HCT116 (cell line): Measurements from ENCODE around the gene CFAP46. TPM values are rescaled to one million over a fixed set of nuclear protein-coding genes. Genes with fewer than 3 reads are reported as not detected.

ENCODE experiments used
- ATAC-seq: fragments of 200-7000 bp; cut with Tn5 transposase; 2 replicates; pipeline ENCODE4 v1.9.1; 2020; ENCODE audit warnings: mild to moderate bottlenecking, moderate library complexity
- BruUV-seq: library from RNA; stranded (reverse); fragments of 400-500 nt; replicated peaks from 2 replicates; lab custom pipeline; 2021; lab: Mats Ljungman, UMichigan
- CTCF ChIA-PET: fragments of 300-600 bp; sonication (Branson Sonifier 250); formaldehyde crosslinking; loops from one replicate; lab custom pipeline; 2021; ENCODE audit warnings: antibody characterized with exemption; lab: Charles Lee
- POLR2A ChIA-PET: fragments of 300-600, 350-600 bp; sonication (Branson Sonifier 250); formaldehyde crosslinking; loops from one replicate; lab custom pipeline; 2021; ENCODE audit warnings: antibody characterized with exemption; lab: Charles Lee
- RAD21 ChIA-PET, 2 experiments: fragments of 300-600 bp; sonication (Branson Sonifier 250); formaldehyde crosslinking; loops; one replicate each; lab custom pipeline; 2023; ENCODE audit warnings: low total read pairs in 2 of 2; ENCODE audit not compliant: uncharacterized antibody in 2 of 2, unreplicated experiment in 2 of 2, low non-redundant PET in 1 of 2; lab: Charles Lee
- DNase-seq: peaks from one replicate; pipeline ENCODE4 v3.0.0-alpha.2; 2010; ENCODE audit warnings: low read depth, low spot score
- H2AFZ ChIP-seq: fragments of 200-600 bp; shearing (Covaris generic), sonication (generic); 2 replicates; pipeline ENCODE4 v1.6.1; 2017; ENCODE audit warnings: low read depth, mixed run types, mixed read lengths, antibody characterized with exemption, low read length; ENCODE audit not compliant: poor library complexity, severe bottlenecking
- H3K27ac ChIP-seq: 2 replicates; pipeline ENCODE4 v1.5.1; 2012; ENCODE audit warnings: low read depth, low read length
- H3K27me3 ChIP-seq: fragments of 200-600 bp; sonication (generic); 2 replicates; pipeline ENCODE4 v1.6.1; 2016; ENCODE audit warnings: mixed run types, low read length, mixed read lengths; ENCODE audit not compliant: insufficient read depth
- H3K36me3 ChIP-seq, 2 experiments: fragments of 200-500 bp in 1 of 2; fragments of 200-600 bp in 1 of 2; sonication (Bioruptor generic) in 1 of 2; sonication (generic) in 1 of 2; 2 replicates each; pipeline versions ENCODE4 v1.5.1 to v1.6.1; 2014 to 2016; ENCODE audit warnings: low read length in 2 of 2, inconsistent platforms in 1 of 2, mixed read lengths in 1 of 2, mixed run types in 1 of 2; ENCODE audit not compliant: insufficient read depth in 2 of 2, control insufficient read depth in 1 of 2
- H3K4me1 ChIP-seq, 2 experiments: fragments of 200-600 bp in 1 of 2; sonication (generic) in 1 of 2; 2 replicates each; pipeline versions ENCODE4 v1.5.1 to v1.6.1; 2012 to 2017; ENCODE audit warnings: low read length in 2 of 2, inconsistent platforms in 1 of 2, mild to moderate bottlenecking in 1 of 2, mixed read lengths in 1 of 2, mixed run types in 1 of 2, moderate library complexity in 1 of 2; ENCODE audit not compliant: insufficient read depth in 2 of 2, control insufficient read depth in 1 of 2
- H3K4me2 ChIP-seq: fragments of 200-600 bp; sonication (generic); 2 replicates; pipeline ENCODE4 v1.6.1; 2017; ENCODE audit warnings: mixed run types, low read length, mixed read lengths
- H3K4me3 ChIP-seq, 2 experiments: fragments of 200-600 bp in 1 of 2; sonication (generic) in 1 of 2; replicated peaks in 1 of 2; 2 replicates each; pipeline ENCODE4 v1.5.1; 2011 to 2016; ENCODE audit warnings: low read length in 2 of 2, control low read depth in 1 of 2, low read depth in 1 of 2, mild to moderate bottlenecking in 1 of 2, mixed read lengths in 1 of 2, mixed run types in 1 of 2
- H3K79me2 ChIP-seq: fragments of 200-600 bp; sonication (generic); 2 replicates; pipeline ENCODE4 v1.6.1; 2017; ENCODE audit warnings: mild to moderate bottlenecking, mixed run types, low read length, moderate library complexity, mixed read lengths; ENCODE audit not compliant: insufficient read depth
- H3K9ac ChIP-seq: fragments of 200-600 bp; sonication (generic); 2 replicates; pipeline ENCODE4 v1.6.1; 2016; ENCODE audit warnings: low read length, mixed read lengths
- H3K9me2 ChIP-seq: fragments of 200-600 bp; sonication (generic), shearing (Covaris generic); 2 replicates; pipeline ENCODE4 v1.6.1; 2017; ENCODE audit warnings: mixed run types, mild to moderate bottlenecking, moderate library complexity; ENCODE audit not compliant: insufficient read depth
- H3K9me3 ChIP-seq, 2 experiments: fragments of 200-500 bp in 1 of 2; fragments of 200-600 bp in 1 of 2; sonication (Bioruptor generic) in 1 of 2; sonication (generic) in 1 of 2; 2 replicates each; pipeline ENCODE4 v1.6.1; 2014 to 2017; ENCODE audit warnings: low read length in 2 of 2, mixed read lengths in 2 of 2, inconsistent platforms in 1 of 2, low read depth in 1 of 2, mild to moderate bottlenecking in 1 of 2, mixed run types in 1 of 2, moderate library complexity in 1 of 2; ENCODE audit not compliant: control insufficient read depth in 1 of 2, insufficient read depth in 1 of 2
- H4K20me1 ChIP-seq: fragments of 200-600 bp; sonication (generic), shearing (Covaris generic); 2 replicates; pipeline ENCODE4 v1.6.1; 2017; ENCODE audit warnings: mixed run types, mild to moderate bottlenecking, moderate library complexity; ENCODE audit not compliant: insufficient read depth
- ATF3 ChIP-seq: IDR thresholded peaks from 2 replicates; pipeline ENCODE4 v1.6.1; 2012
- CBX3 ChIP-seq: IDR thresholded peaks from 2 replicates; pipeline ENCODE4 v1.6.1; 2012; ENCODE audit warnings: low read depth
- CEBPB ChIP-seq: IDR thresholded peaks from 2 replicates; pipeline ENCODE4 v1.6.1; 2012; ENCODE audit warnings: low read depth
- ELF1 ChIP-seq: IDR thresholded peaks from 2 replicates; pipeline ENCODE4 v1.6.1; 2012; ENCODE audit warnings: low read depth, borderline replicate concordance
- FOSL1 ChIP-seq: IDR thresholded peaks from 2 replicates; pipeline ENCODE4 v1.6.1; 2012; ENCODE audit warnings: low read depth
- JUND ChIP-seq: IDR thresholded peaks from 2 replicates; pipeline ENCODE4 v1.6.1; 2012
- MAX ChIP-seq: IDR thresholded peaks from 2 replicates; pipeline ENCODE4 v1.6.1; 2012
- POLR2A ChIP-seq: IDR thresholded peaks from 2 replicates; pipeline ENCODE4 v1.7.0; 2011; ENCODE audit warnings: borderline replicate concordance; ENCODE audit not compliant: insufficient read depth, insufficient read length; ENCODE audit errors: extremely low read depth
- RAD21 ChIP-seq: IDR thresholded peaks from 2 replicates; pipeline ENCODE4 v1.6.1; 2012; ENCODE audit warnings: low read depth, mild to moderate bottlenecking
- SIN3A ChIP-seq: IDR thresholded peaks from 2 replicates; pipeline ENCODE4 v1.6.1; 2012; ENCODE audit warnings: low read depth
- SP1 ChIP-seq: IDR thresholded peaks from 2 replicates; pipeline ENCODE4 v1.6.1; 2012; ENCODE audit warnings: low read depth
- YY1 ChIP-seq: IDR thresholded peaks from 2 replicates; pipeline ENCODE4 v1.6.1; 2011; ENCODE audit warnings: low read length, low read depth, moderate library complexity, mild to moderate bottlenecking; ENCODE audit not compliant: insufficient replicate concordance; ENCODE audit errors: extremely low read depth
- ZFX ChIP-seq: fragments of 450-650 bp; IDR thresholded peaks from 2 replicates; pipeline ENCODE4 v1.6.1; 2017
- ZNF274 ChIP-seq: fragments of 200-500 bp; sonication (Bioruptor generic); IDR thresholded peaks from 2 replicates; pipeline ENCODE4 v1.6.1; 2014; ENCODE audit warnings: mild to moderate bottlenecking, low read depth, low read length, inconsistent platforms
- intact Hi-C: fragments of 100-400 bp; cut with micrococcal nuclease; formaldehyde crosslinking; loops from 2 replicates; pipeline ENCODE4 v1.10.0; 2022
- total RNA-seq: library from RNA; stranded (reverse); gene quantifications from one replicate; pipeline ENCODE4 v1.2.1, GENCODE V29; 2021; ENCODE audit not compliant: unreplicated experiment
- TF ChIP-seq, protein P1 (sequence below), 3 experiments: fragments of 200-600 bp in 1 of 3; sonication (generic) in 1 of 3; IDR thresholded peaks in 2 of 3; conservative IDR thresholded peaks in 1 of 3; 2 replicates each; pipeline ENCODE4 v1.5.1; 2012 to 2017; ENCODE audit warnings: low read depth in 2 of 3, low read length in 2 of 3, antibody characterized with exemption in 1 of 3, borderline replicate concordance in 1 of 3, control low read depth in 1 of 3, mild to moderate bottlenecking in 1 of 3, mixed read lengths in 1 of 3, mixed run types in 1 of 3, moderate library complexity in 1 of 3; ENCODE audit not compliant: insufficient read depth in 1 of 3

Gene CFAP46
- total RNA-seq, 1 experiment from 2014 or later = 1.4 TPM

DNA sequence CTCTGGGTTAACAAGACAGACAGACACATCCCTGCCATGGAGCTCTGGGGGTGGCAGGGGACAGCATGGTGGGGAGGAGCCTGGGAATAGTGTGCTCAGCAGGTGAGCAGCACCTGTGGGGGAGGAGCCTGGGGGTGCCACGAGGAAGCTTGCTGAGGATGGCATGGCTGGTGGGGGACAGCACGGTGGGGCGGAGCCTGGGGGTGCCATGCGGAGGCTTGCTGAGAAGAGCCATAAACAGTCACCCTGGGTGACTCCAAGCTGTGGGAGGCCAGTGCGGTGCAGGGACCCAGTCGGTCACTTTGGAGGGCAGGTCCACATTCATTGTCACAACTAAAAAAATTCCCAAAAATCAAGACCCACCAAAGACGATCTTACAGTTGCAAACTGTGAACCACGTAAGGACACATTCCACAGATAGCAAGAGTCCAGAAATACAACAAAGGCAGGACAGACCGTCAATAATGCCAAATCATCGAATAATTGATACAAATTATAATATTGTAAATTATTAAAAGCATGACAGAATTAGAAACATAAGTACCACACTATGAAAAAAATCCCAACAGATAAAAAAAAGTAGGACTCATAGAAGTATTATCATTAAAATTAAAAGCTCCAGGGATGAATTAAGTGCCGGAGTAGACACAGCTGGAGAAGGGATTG is 180.8 kb downstream of the CFAP46 start:
- Histone ChIP-seq H4K20me1 (no peaks in the 10 kb centered on the region), H3K9me2 (no peaks in the 10 kb centered on the region), H3K27ac (no peak overlapping the region), H3K4me3 (no peak overlapping the region), H3K79me2 (no peaks in the 10 kb centered on the region), H3K27me3 (no peaks in the 10 kb centered on the region), H2AFZ (no peak overlapping the region)
- no TSS peak for BruUV-seq
- DNase-seq = no peak
- POLR2A ChIA-PET = no interaction called here
- RAD21 ChIA-PET = no interaction called here
- TF ChIP-seq YY1 (no peak), JUND (no peak), SIN3A (no peak), CBX3 (no peak), ZNF274 (no peak), RAD21 (no peak), ZFX (no peak), ATF3 (no peak), ELF1 (no peak), CEBPB (no peak), POLR2A (no peak), MAX (no peak), SP1 (no peak), FOSL1 (no peak)
- TF ChIP-seq, protein P1, sequence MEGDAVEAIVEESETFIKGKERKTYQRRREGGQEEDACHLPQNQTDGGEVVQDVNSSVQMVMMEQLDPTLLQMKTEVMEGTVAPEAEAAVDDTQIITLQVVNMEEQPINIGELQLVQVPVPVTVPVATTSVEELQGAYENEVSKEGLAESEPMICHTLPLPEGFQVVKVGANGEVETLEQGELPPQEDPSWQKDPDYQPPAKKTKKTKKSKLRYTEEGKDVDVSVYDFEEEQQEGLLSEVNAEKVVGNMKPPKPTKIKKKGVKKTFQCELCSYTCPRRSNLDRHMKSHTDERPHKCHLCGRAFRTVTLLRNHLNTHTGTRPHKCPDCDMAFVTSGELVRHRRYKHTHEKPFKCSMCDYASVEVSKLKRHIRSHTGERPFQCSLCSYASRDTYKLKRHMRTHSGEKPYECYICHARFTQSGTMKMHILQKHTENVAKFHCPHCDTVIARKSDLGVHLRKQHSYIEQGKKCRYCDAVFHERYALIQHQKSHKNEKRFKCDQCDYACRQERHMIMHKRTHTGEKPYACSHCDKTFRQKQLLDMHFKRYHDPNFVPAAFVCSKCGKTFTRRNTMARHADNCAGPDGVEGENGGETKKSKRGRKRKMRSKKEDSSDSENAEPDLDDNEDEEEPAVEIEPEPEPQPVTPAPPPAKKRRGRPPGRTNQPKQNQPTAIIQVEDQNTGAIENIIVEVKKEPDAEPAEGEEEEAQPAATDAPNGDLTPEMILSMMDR (IDR thresholded peaks at IDR 0.05 in 2 of 3, conservative IDR thresholded peaks at IDR 0.05 in 1 of 3; ENCODE audit: borderline replicate concordance in 1 of 3, insufficient read depth in 1 of 3, low read depth in 2 of 3, low read length in 2 of 3) = no peak
- TF ChIP-seq, all 23 proteins: peak for 0
- no peaks in the 10 kb centered on the region for H3K9me3 ChIP-seq
- CTCF ChIA-PET = no interaction called here
- no peak overlapping the region for H3K9ac ChIP-seq
- no peak overlapping the region for H3K4me2 ChIP-seq
- H3K4me1 ChIP-seq = no peaks in the 10 kb centered on the region
- no peaks in the 10 kb centered on the region for H3K36me3 ChIP-seq
- no peak for ATAC-seq
- intact Hi-C loops = no loop called here
